Measurements from ENCODE around the gene CGNL1. TPM values are rescaled to one million over a fixed set of nuclear protein-coding genes. Genes with fewer than 3 reads are reported as not detected.

The CGNL1 gene
- polyA plus RNA-seq, 1 donor = 7.8 TPM

DNA sequence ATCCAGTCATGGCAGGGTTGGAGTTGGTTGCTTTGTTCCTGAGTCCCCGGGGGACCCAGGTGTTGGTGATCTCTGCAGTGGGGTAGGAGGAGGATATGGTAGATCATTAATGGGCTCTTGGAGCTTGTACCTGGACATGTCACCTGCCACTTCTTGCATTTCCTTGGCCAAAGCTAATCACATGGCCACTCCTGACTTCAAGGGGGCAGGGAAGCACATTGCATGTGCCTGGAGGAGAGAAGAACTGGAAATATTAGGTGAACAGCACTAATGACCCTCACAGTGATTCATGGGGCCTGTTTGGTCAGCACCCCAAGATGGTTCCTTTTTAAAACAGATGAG lies 128.3 kb downstream of the CGNL1 start:
- Histone ChIP-seq H3K4me3 (ENCODE audit: low read length) (no peak overlapping the region), H3K27me3 (ENCODE audit: control insufficient read depth, insufficient read depth, low read length) (no peaks in the 10 kb centered on the region), H3K36me3 (ENCODE audit: control insufficient read depth, insufficient read depth, low read length) (no peaks in the 10 kb centered on the region), H3K9me3 (ENCODE audit: control insufficient read depth, low read depth, low read length) (no peaks in the 10 kb centered on the region), H3K27ac (ENCODE audit: low read length) (peak overlapping the region; percentile 87), H3K4me1 (ENCODE audit: control insufficient read depth, insufficient read depth, low read length) (peaks cover 55% of the 10 kb centered on the region)
- peak in 1 of 2 donors; percentile 60 for DNase-seq
- WGBS (ENCODE audit: insufficient coverage, low lambda C conversion rate) = 40% methylated on average over 1 of the region's 1 CpG

DNA sequence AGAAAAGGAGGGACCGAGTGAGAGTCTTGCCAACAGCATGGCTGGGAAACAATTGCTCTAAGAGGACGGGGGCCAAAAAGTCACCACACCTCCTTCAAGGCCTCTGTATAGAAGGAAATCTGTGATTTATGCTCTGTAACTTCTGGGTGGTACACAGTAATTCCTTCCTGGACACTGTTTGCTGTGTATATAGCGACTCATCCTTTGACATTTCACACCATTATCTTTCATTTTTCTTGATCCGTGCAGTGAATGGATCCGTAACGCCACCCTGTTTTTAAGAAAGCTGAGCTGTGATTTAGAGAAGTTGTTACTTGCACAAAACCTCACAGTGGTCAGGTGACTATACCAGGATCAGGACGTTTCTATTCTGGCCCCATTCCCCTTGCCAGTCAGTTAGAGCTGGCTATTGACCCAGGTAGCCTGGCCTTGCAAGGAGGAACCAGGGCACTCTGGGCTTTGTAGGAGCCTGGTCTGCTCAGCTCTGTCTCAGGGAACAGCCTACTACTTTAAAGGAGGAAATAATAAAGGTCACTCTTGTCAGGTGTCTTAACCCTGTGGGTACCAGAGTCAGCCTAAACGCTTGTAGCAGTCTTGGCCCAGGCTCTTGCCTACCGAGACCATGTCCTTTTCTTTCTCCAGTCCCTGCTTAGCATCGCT lies 128.9 kb downstream of the CGNL1 start:
- no peaks in the 10 kb centered on the region for H3K27me3 ChIP-seq (ENCODE audit: control insufficient read depth, insufficient read depth, low read length)

DNA sequence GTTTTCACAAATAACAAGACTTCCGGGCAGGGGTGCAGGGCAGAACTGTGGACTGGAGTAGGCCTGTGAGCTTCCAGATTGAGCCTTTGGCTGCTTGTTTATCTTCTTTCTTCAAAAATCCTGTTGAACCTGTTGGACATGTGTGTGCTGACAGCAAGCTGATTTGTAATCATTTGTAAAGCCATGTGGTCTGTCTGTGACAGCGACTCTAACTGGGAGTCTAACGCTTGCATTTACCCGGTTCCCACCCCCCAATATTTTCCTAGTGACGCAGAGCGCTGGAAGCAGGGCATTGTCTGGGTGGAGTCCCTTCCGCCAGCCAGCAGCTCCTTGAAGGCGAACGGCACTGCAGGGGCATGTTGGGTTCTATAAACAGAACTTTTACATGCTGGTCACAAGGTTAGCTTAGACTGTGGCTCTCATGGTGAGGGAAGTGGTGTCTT lies 129.7 kb downstream of the CGNL1 start:
- WGBS (ENCODE audit: insufficient coverage, low lambda C conversion rate) = no CpG with 5 or more reads among the region's 9 CpGs
- Histone ChIP-seq H3K9me3 (ENCODE audit: control insufficient read depth, low read depth, low read length) (no peaks in the 10 kb centered on the region), H3K4me3 (ENCODE audit: low read length) (no peak overlapping the region), H3K27ac (ENCODE audit: low read length) (peak overlapping the region; percentile 87), H3K36me3 (ENCODE audit: control insufficient read depth, insufficient read depth, low read length) (no peaks in the 10 kb centered on the region), H3K27me3 (ENCODE audit: control insufficient read depth, insufficient read depth, low read length) (no peaks in the 10 kb centered on the region), H3K4me1 (ENCODE audit: control insufficient read depth, insufficient read depth, low read length) (peaks cover 64% of the 10 kb centered on the region)
- peak; percentile 90 to 97 for DNase-seq

More for the DNA sequence above, 128.9 kb downstream of the CGNL1 start:
- 93% methylated on average over 3 of the region's 10 CpGs for WGBS (ENCODE audit: insufficient coverage, low lambda C conversion rate)
- H3K4me3 ChIP-seq (ENCODE audit: low read length) = no peak overlapping the region
- H3K27ac ChIP-seq (ENCODE audit: low read length) = peak overlapping the region; percentile 87
- no peak for DNase-seq
- H3K9me3 ChIP-seq (ENCODE audit: control insufficient read depth, low read depth, low read length) = no peaks in the 10 kb centered on the region
- H3K36me3 ChIP-seq (ENCODE audit: control insufficient read depth, insufficient read depth, low read length) = no peaks in the 10 kb centered on the region
- H3K4me1 ChIP-seq (ENCODE audit: control insufficient read depth, insufficient read depth, low read length) = peaks cover 59% of the 10 kb centered on the region

DNA sequence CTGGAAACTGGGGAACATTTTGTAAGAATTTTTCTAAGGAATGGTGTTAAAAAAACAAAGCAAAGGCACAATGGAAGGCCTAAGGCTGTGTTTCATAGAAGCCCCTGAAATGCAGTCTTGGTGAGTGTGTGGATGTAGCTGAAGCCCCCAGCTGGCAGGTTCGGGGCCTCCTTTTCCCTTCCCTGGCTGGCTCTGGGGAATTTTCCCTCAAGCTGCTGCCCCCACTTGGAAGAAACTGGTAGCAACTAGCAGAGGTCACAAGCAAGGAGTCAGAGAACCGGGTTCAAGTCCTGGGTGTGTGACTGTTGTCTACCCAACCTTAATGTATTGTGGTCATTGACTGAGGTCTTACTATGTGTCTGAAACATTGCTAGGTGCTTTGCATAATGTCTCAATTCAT lies 130.1 kb downstream of the CGNL1 start:
- WGBS (ENCODE audit: insufficient coverage, low lambda C conversion rate) = no CpG with 5 or more reads among the region's 2 CpGs
- Histone ChIP-seq H3K4me1 (ENCODE audit: control insufficient read depth, insufficient read depth, low read length) (peaks cover 64% of the 10 kb centered on the region), H3K27me3 (ENCODE audit: control insufficient read depth, insufficient read depth, low read length) (no peaks in the 10 kb centered on the region), H3K9me3 (ENCODE audit: control insufficient read depth, low read depth, low read length) (no peaks in the 10 kb centered on the region), H3K27ac (ENCODE audit: low read length) (peak overlapping the region; percentile 87), H3K36me3 (ENCODE audit: control insufficient read depth, insufficient read depth, low read length) (no peaks in the 10 kb centered on the region), H3K4me3 (ENCODE audit: low read length) (no peak overlapping the region)
- no peak for DNase-seq

DNA sequence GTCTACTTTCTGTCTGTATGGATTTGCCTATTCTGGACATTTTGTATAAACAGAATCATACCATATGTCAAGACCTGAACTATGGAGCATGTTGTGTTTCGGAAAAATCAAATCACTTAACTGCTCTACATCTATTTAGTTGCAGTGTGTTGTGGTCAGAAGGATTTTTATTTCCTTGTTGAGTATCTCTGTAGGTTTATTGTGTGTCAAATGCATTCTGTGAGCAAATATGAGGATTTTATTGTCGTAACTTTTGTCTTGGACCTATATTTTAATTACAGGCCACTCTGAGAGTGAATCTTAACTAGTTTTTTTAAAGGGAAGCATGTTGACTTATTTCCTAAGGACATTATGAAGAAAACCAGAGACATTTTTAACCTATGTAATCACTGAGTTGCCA lies 130.8 kb downstream of the CGNL1 start:
- no peaks in the 10 kb centered on the region for H3K9me3 ChIP-seq (ENCODE audit: control insufficient read depth, low read depth, low read length)
- WGBS (ENCODE audit: insufficient coverage, low lambda C conversion rate) = 40% methylated on average over 1 of the region's 2 CpGs
- no peaks in the 10 kb centered on the region for H3K36me3 ChIP-seq (ENCODE audit: control insufficient read depth, insufficient read depth, low read length)
- H3K27ac ChIP-seq (ENCODE audit: low read length) = peak overlapping the region; percentile 87
- H3K27me3 ChIP-seq (ENCODE audit: control insufficient read depth, insufficient read depth, low read length) = no peaks in the 10 kb centered on the region
- H3K4me1 ChIP-seq (ENCODE audit: control insufficient read depth, insufficient read depth, low read length) = peaks cover 64% of the 10 kb centered on the region
- DNase-seq = peak in 1 of 2 donors; percentile 27
- no peak overlapping the region for H3K4me3 ChIP-seq (ENCODE audit: low read length)

DNA sequence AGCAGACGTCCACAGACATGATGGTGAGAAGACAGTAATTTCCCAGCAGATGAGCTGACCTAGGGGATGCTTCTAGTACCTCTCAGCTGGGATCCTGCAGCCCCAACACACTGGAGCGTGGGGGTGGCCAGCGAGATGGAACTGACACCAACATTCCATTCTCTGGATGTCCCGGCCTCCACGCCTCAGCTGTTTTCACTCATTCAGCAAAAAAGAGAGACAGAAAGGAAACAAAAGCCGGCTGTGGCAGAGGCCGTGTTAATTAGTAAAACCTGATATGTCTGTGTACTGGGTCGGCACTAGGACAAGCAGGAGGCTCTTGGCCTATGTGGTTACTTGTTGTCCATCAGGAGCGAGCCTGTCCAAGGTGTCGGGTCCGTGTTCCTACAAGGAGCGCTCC lies 132.8 kb downstream of the CGNL1 start:
- Histone ChIP-seq H3K4me3 (ENCODE audit: low read length) (no peak overlapping the region), H3K9me3 (ENCODE audit: control insufficient read depth, low read depth, low read length) (no peaks in the 10 kb centered on the region), H3K36me3 (ENCODE audit: control insufficient read depth, insufficient read depth, low read length) (no peaks in the 10 kb centered on the region), H3K27ac (ENCODE audit: low read length) (no peak overlapping the region), H3K4me1 (ENCODE audit: control insufficient read depth, insufficient read depth, low read length) (peaks cover 50% of the 10 kb centered on the region), H3K27me3 (ENCODE audit: control insufficient read depth, insufficient read depth, low read length) (no peaks in the 10 kb centered on the region)
- no CpG with 5 or more reads among the region's 12 CpGs for WGBS (ENCODE audit: insufficient coverage, low lambda C conversion rate)
- no peak for DNase-seq

DNA sequence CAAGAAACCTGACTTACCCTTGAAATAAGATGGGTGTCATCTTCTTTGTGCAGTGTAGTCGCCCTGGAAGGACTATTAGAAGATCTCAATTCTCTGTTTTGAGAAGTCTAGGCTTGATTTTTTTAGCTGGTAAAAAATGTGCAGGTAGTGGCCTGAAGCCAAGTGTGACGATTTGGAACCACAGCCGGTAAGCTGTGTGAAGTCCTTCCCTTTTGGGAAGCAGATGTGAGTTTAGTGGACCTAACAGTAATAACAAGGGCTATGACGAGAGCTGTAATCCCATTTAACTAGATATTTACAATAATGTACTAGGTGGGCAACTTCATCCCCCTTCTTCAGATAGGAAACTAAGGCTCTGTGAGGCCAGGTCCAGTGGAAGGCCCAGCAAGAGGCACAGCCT lies 133.7 kb downstream of the CGNL1 start:
- H3K36me3 ChIP-seq (ENCODE audit: control insufficient read depth, insufficient read depth, low read length) = no peaks in the 10 kb centered on the region
- H3K27ac ChIP-seq (ENCODE audit: low read length) = no peak overlapping the region
- no CpG with 5 or more reads among the region's 4 CpGs for WGBS (ENCODE audit: insufficient coverage, low lambda C conversion rate)
- no peak for DNase-seq
- H3K4me1 ChIP-seq (ENCODE audit: control insufficient read depth, insufficient read depth, low read length) = peaks cover 42% of the 10 kb centered on the region
- H3K4me3 ChIP-seq (ENCODE audit: low read length) = no peak overlapping the region
- H3K9me3 ChIP-seq (ENCODE audit: control insufficient read depth, low read depth, low read length) = no peaks in the 10 kb centered on the region
- no peaks in the 10 kb centered on the region for H3K27me3 ChIP-seq (ENCODE audit: control insufficient read depth, insufficient read depth, low read length)

DNA sequence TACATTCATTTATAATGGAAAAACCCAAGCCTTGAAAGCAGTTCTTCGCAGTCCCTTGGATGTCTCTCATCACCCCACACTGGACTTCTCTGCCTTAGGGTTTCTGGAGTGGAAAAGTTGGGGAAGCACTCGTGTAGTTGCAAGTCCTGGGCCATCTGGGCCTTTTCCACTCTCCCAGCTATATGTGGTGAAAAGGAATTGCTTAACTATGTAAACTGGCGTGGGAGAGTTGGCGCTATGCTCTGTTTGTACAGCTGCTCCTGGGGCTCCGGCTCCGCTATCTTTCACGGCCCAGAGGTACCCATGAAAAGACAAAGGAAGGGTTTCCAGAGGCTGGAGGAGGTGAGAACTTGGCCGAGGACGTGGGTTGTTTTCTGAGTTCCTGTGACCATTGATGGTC lies 134.3 kb downstream of the CGNL1 start:
- no peak overlapping the region for H3K27ac ChIP-seq (ENCODE audit: low read length)
- no peaks in the 10 kb centered on the region for H3K9me3 ChIP-seq (ENCODE audit: control insufficient read depth, low read depth, low read length)
- no peaks in the 10 kb centered on the region for H3K36me3 ChIP-seq (ENCODE audit: control insufficient read depth, insufficient read depth, low read length)
- no peaks in the 10 kb centered on the region for H3K27me3 ChIP-seq (ENCODE audit: control insufficient read depth, insufficient read depth, low read length)
- DNase-seq = peak in 1 of 2 donors; percentile 49
- WGBS (ENCODE audit: insufficient coverage, low lambda C conversion rate) = no CpG with 5 or more reads among the region's 9 CpGs
- peaks cover 35% of the 10 kb centered on the region for H3K4me1 ChIP-seq (ENCODE audit: control insufficient read depth, insufficient read depth, low read length)
- H3K4me3 ChIP-seq (ENCODE audit: low read length) = no peak overlapping the region

DNA sequence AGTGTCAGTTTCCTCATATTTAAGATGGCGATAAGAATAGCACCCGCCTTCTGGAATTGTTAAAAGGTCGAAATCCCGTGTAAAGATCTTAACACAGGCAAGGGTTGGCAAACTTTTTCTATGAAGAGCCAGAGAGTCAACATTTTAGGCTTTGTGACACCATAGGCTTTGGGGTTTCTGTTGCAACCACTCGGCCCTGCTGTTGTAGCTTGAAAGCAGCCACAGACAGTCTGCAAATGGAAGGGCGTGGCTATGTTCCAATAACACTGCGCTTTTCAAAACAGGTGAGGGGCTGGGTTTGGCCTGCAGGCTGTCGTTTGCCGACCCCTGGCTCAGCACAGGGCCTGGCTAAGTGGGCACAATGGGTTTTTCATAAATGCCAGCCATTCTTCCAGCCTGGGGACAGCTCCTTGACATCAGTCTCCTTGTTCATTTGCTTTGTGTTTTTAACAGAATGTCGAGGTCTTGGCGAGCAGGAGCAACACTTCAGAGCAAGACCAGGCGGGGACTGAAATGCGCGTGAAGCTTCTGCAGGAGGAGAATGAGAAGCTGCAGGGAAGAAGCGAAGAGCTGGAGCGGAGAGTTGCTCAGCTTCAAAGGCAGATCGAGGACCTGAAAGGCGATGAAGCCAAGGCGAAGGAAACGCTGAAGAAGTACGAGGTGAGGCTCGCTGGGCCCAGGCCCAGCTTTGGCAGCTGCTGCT lies 140.2 kb downstream of the CGNL1 start:
- H3K4me3 ChIP-seq (ENCODE audit: low read length) = no peak overlapping the region
- H3K27me3 ChIP-seq (ENCODE audit: control insufficient read depth, insufficient read depth, low read length) = no peaks in the 10 kb centered on the region
- no peaks in the 10 kb centered on the region for H3K36me3 ChIP-seq (ENCODE audit: control insufficient read depth, insufficient read depth, low read length)
- H3K27ac ChIP-seq (ENCODE audit: low read length) = no peak overlapping the region
- no peaks in the 10 kb centered on the region for H3K9me3 ChIP-seq (ENCODE audit: control insufficient read depth, low read depth, low read length)
- WGBS (ENCODE audit: insufficient coverage, low lambda C conversion rate) = no CpG with 5 or more reads among the region's 22 CpGs
- no peak for DNase-seq
- H3K4me1 ChIP-seq (ENCODE audit: control insufficient read depth, insufficient read depth, low read length) = no peaks in the 10 kb centered on the region

DNA sequence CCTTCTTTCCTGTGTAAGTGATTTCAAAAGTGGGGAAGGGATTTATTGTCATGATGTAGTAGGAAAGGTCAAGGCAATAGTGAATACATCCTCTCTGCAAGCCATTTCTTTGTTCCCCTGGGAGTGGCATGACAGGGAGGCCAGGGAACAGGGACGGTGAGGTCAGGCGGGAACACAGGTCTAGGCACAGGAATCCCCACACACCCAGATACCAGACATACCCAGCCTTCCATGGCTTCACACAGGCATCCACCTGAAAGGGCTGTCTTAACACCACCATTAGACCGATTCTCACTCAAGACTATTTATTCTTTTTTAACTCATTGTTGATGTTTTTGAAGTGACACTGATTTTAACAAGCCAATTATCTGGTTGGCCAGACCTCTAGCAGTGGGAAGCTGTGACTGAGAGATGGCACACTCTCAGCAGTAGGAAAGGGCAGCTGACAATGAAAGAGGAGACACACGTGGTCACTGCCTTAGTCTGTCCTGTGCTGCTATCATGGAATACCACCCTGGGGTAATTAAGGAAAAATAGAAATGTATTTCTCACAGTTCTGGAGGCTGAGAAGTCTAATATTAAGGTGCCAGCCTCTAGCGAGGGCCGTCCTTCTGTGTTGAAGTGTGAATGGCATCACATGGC lies 140.8 kb downstream of the CGNL1 start:
- no CpG with 5 or more reads among the region's 6 CpGs for WGBS (ENCODE audit: insufficient coverage, low lambda C conversion rate)
- no peak overlapping the region for H3K27ac ChIP-seq (ENCODE audit: low read length)
- H3K36me3 ChIP-seq (ENCODE audit: control insufficient read depth, insufficient read depth, low read length) = no peaks in the 10 kb centered on the region
- H3K9me3 ChIP-seq (ENCODE audit: control insufficient read depth, low read depth, low read length) = no peaks in the 10 kb centered on the region
- no peaks in the 10 kb centered on the region for H3K27me3 ChIP-seq (ENCODE audit: control insufficient read depth, insufficient read depth, low read length)
- no peaks in the 10 kb centered on the region for H3K4me1 ChIP-seq (ENCODE audit: control insufficient read depth, insufficient read depth, low read length)
- H3K4me3 ChIP-seq (ENCODE audit: low read length) = no peak overlapping the region
- DNase-seq = no peak
